Left ventricle myocardium superior (tissue), 1 donor: ENCODE data around the gene GNG12. TPM values are rescaled to one million over a fixed set of nuclear protein-coding genes. Genes with fewer than 3 reads are reported as not detected.
A peak's percentile ranks its signal among the peaks of the same experiment; 100 is the strongest.

ENCODE experiments used
- ATAC-seq: fragments of 200-7000 bp; cut with Tn5 transposase; one replicate; pipeline ENCODE4 v1.9.1; 2020; ENCODE audit warnings: mild to moderate bottlenecking, moderate library complexity
- DNase-seq: peaks from one replicate; pipeline ENCODE4 v3.0.0-alpha.2; 2020
- intact Hi-C: fragments of 100-400 bp; cut with micrococcal nuclease; formaldehyde crosslinking; loops from one replicate; pipeline ENCODE4 v1.11.0; 2022
- long read RNA-seq: library from polyadenylated mRNA; unstranded; transcript quantifications from one replicate; pipeline ENCODE4 v2.0.0, GENCODE V29; 2021
- total RNA-seq: library from RNA; stranded (reverse); fragmentation: NEBNext Ultra II Directional; extraction: Animal tissue kit (Norgen Biotek cat#: 25700); gene quantifications from one replicate; pipeline ENCODE4 v1.2.1, GENCODE V29; 2021
- donor health status: DM: no; HTN: yes; CAD: no; lungs with severe emphysema.

GNG12 gene
- 34.1 TPM for total RNA-seq
- long read RNA-seq, full-length matches to known transcripts: 53 of 64 reads
- long read RNA-seq, partial matches to known transcripts: 1 of 64 reads
- long read RNA-seq, other reads (novel, unspliced or antisense): 10 of 64 reads

DNA sequence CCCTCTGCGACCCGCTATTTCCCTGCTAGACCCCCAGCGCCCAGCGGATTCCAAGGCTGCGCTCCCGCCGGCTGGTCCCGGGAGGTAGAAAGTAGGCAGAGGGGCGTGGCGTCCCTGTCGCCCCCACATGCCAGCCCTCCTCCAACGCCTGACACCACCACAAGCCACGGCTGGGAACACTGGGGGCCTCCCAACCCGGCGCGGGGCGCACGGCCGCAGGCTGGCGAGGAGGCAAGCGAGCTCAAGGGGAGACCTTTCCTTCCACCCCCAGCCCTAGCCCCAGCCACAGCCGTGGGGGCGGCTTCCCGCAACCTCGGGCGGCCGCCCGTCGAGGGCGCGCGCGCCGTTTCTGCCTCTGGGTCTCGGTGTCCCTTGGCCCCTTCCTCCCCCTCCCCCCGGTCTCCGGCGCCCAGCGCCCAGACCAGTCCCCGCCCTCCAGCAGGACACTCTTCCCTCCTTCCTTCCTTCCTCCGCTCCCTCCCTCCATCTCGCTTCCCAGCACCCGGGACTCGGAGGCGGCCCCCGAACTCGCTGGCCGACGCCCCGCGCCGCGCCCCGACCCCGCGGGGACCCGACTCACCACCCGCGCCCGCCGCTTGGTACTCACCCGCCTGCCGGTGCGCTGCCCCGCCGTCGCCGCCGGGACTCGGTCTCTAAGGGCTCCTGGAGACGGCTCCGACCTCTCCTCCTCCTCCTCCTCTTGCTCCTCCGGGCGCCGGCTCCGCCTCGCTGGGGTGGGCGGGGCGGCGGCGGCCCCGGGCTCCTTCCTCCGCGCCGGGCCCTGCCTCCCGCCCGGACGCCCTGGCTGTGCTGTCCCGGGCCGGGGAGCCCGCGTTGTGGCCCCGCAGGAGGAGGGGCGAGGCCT is at the start of gene GNG12:
TSS of gene GNG12 (minus strand) at position 731 of the 865 bp plus-strand sequence. CDS start 125,781 bp downstream, outside the sequence.
- ATAC-seq: peak; percentile 91
- intact Hi-C loops: loop anchor here (5.0 kb wide), 1 partner anchor 56 kb away; no protein-coding TSS in a partner anchor
- DNase-seq: peak; percentile 84

DNA sequence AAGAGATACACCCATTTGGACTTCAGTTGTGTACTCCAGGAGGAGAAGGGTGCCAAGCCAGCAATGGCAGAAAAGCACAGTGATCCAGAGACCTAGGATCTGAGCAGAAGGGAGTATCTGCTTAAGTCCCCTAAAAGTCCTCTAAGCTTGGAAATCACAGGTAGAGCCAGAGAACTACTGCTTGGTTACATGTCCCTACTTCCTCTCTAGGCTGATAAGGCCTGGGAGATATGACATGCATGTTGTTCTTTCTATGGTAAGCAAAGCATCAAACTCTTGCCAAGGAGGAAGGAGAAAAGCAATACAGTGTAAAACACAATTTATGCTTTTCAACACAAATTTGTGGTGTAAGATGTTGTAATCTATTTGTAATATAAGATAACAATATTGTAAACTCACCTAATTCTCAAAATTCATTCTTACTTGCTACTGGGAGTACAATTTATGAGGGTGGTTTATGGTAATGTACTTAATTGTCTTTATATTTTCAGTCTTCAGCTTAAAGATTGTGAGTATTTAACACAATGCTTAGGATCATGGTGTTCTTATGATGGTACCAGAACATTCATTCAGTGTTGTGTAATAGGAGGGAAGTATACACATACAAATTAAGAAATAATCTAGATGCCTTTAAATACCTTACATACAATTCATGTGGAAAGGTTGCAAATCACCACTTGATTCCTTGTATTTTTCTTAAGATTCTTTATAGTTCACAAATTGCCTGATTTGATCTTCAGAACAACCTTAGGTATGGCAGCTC is 49.1 kb upstream of the GNG12 start:
- DNase-seq (no peak), ATAC-seq (no peak)
- intact Hi-C loops: no loop called here

GRCh38 chr1:67880056-67880601 is 46.9 kb upstream of the GNG12 start:
- ATAC-seq: peak; percentile 90
- DNase-seq: no peak
- intact Hi-C loops: no loop called here

DNA sequence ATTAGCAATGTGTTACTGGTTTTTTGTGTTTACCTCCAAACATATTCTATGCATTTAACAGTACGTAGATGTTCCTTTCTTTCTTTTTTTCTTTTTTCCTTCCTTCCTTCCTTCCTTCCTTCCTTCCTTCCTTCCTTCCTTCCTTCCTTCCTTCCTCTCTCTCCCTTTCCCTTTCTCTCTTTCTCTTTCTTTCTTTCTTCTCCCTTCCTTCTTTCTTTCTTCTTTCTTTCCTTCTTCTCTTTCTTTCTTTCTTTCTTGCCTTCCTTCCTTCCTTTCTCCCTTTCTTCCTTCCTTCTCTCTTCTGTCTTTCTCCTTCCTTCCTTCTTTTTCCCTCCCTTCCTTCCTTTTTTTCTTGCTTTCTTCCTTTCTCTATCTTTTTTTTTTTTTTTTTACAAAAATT is 46.2 kb upstream of the GNG12 start:
- intact Hi-C loops: no loop called here
- ATAC-seq (no peak), DNase-seq (no peak)

DNA sequence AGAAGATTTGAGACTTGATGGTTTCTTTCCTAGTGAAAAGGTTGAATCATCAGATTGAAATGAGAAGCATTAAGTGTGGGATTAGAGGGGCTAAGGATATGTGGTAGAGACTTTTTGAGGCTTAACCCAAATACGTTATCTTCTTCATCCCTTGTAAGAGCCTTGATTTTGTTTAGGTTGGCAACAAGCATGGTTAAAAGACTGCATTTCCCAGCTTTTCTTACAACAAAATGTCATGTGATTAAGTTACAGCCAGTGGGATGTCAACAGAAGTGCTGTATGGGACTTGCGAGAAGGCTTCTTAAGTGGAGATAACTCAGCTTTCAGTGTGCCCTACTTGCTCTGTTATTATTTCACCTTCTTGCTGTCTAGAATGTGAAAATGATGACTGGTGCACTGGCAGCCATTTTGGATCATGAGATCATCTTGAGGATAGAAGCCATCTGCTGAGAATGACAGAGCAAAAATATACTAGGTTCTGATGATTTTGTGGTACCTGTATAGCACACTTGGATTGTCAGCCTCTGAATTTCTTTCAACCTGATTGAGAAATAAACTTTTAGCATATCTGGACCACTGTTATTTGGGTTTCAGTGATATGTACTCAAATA is 41.3 kb upstream of the GNG12 start:
- ATAC-seq (no peak), DNase-seq (no peak)
- intact Hi-C loops: no loop called here

- no peak for ATAC-seq
- intact Hi-C loops: no loop called here
- no peak for DNase-seq
Observed at GRCh38 chr1:67869233-67869632, 36.0 kb upstream of the GNG12 start.

GRCh38 chr1:67863637-67864036 is 30.4 kb upstream of the GNG12 start:
- ATAC-seq (no peak), DNase-seq (no peak)
- intact Hi-C loops: no loop called here

DNA sequence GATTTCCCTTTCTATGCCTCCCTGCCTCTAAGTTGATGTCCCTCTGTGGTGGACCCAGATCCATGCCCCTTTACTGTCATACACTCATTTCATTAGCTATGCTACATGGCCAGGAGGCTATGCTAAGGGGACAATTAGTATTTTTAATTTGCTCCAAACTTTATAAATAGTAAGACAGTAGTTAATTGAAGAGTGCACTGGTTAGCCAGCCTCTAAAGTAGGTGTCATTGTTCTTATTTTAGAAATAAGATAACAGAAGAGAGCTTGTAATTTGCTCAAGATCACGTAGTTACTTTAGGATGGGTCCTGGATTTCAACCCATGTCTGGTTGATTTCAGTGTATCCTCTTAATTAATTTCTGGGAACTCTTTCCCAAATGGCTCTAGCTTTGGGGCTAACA is 29.4 kb upstream of the GNG12 start:
- DNase-seq (no peak), ATAC-seq (peak; percentile 70)
- intact Hi-C loops: no loop called here

GRCh38 chr1:67861856-67862516 is 28.7 kb upstream of the GNG12 start:
- no peak for ATAC-seq
- DNase-seq: no peak
- intact Hi-C loops: no loop called here

- intact Hi-C loops: no loop called here
- ATAC-seq (no peak), DNase-seq (no peak)
Observed at GRCh38 chr1:67860776-67861175, 27.5 kb upstream of the GNG12 start.

GRCh38 chr1:67856921-67857320 is 23.7 kb upstream of the GNG12 start:
- ATAC-seq: no peak
- DNase-seq: no peak

GRCh38 chr1:67855961-67856360 is 22.7 kb upstream of the GNG12 start:
- no peak for ATAC-seq
- no peak for DNase-seq
- intact Hi-C loops: loop anchor here (10.0 kb wide), 1 partner anchor 159 kb away; no protein-coding TSS in a partner anchor

More at GRCh38 chr1:67856921-67857320, 23.7 kb upstream of the GNG12 start:
- intact Hi-C loops: loop anchor here (10.0 kb wide), 1 partner anchor 158 kb away; no protein-coding TSS in a partner anchor

- intact Hi-C loops: loop anchor here (10.0 kb wide), 1 partner anchor 159 kb away; no protein-coding TSS in a partner anchor
- DNase-seq (no peak), ATAC-seq (no peak)
Observed at GRCh38 chr1:67855444-67855843, 22.2 kb upstream of the GNG12 start.

- ATAC-seq: peak; percentile 72
- DNase-seq: peak; percentile 76
- intact Hi-C loops: loop anchor here (5.0 to 10.0 kb wide), 3 partner anchors 161 to 489 kb away; no protein-coding TSS in a partner anchor
Observed at GRCh38 chr1:67853704-67854103, 20.4 kb upstream of the GNG12 start.

GRCh38 chr1:67851800-67852199 is 18.5 kb upstream of the GNG12 start:
- ATAC-seq: no peak
- intact Hi-C loops: loop anchor here (5.0 to 10.0 kb wide), 3 partner anchors 163 to 491 kb away; no protein-coding TSS in a partner anchor
- no peak for DNase-seq

DNA sequence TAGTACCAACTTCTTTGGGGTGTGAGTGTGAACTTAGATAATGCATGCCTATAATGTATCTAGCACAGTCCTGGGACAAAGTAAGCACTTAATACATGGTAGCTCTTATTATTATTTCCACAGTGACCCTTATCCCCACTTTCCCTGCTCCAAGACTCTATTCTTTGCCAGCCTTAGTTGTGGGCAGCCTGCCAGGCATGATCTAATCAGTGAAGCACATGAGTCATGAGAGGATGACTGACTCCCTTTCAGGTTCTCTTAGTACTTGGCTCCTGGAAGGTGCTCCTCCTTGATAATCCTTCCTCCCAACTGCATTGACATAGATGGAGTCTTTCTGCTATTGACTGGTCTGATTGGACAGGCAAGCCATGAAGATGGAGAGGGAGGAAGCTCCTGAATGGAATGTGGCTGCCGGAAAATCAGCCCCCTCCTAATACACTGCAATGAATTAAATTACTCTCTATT is 17.4 kb upstream of the GNG12 start:
- DNase-seq (peak; percentile 74), ATAC-seq (peak; percentile 82)
- intact Hi-C loops: loop anchor here (5.0 to 10.0 kb wide), 3 partner anchors 164 to 492 kb away; no protein-coding TSS in a partner anchor

DNA sequence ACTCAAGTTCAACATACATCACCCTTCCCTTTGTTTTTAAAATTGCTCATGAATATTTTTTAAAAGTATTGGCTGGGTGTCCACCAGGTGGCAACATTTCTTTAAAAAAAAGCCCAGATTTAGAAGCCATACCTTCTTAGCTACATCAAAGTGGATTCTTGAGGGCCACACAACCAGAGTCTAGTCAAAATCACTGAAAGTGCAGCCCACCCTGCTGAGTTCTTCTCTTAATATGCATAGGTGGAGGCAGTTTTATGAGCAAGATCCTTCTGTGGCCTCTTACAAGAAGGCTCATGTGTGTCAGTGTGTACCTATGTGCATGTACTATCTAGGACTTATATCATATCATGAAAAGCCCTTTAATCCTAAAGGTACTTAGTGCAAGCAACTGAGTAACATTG is 16.9 kb upstream of the GNG12 start:
- intact Hi-C loops: loop anchor here (5.0 to 10.0 kb wide), 3 partner anchors 165 to 492 kb away; no protein-coding TSS in a partner anchor
- no peak for DNase-seq
- ATAC-seq: peak; percentile 44

DNA sequence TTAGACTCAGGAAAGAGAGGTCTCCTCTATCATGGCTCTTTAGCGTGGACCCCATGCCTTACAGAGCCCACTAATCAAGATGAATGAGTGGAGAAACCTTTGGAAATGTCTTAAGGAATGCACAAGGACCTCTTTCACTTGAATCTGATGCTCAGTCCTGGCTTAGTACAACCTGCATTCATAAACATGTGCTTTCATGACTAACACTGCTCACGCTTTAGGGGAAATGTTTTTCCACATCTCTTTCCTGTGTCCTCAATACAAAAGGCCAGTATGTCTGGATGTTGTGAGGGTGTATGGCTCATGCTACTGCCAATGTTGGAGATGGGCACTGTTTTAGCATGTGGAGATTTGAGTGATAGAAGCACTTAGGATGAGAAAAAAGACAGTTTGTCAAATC is 14.2 kb upstream of the GNG12 start:
- ATAC-seq (no peak), DNase-seq (no peak)
- intact Hi-C loops: loop anchor here (5.0 kb wide), 1 partner anchor 80 kb away; no protein-coding TSS in a partner anchor
